GM23248 (cell line): ENCODE results near the gene KIF3B. TPM values are rescaled to one million over a fixed set of nuclear protein-coding genes. Genes with fewer than 3 reads are reported as not detected.
"Not testable (repeated sequence)": the region's sequence is repeated elsewhere in the genome, so short reads cannot be mapped to it uniquely, and the experiment has no call there.

ENCODE experiments used
- DNase-seq: peaks from one replicate; pipeline ENCODE4 v3.0.0-alpha.2; 2015
- H2AFZ ChIP-seq: fragments of 200-600 bp; sonication (generic); 2 replicates; pipeline ENCODE4 v1.6.1; 2016; ENCODE audit warnings: antibody characterized with exemption
- H3F3A ChIP-seq: fragments of 200-600 bp; sonication (generic); 2 replicates; pipeline ENCODE4 v1.6.1; 2016; ENCODE audit warnings: mild to moderate bottlenecking, antibody characterized with exemption, mixed run types; ENCODE audit not compliant: insufficient read depth
- H3K27ac ChIP-seq: fragments of 200-600 bp; sonication (generic); 2 replicates; pipeline ENCODE4 v1.5.1; 2016; ENCODE audit warnings: mild to moderate bottlenecking
- H3K27me3 ChIP-seq: fragments of 200-600 bp; sonication (generic); replicated peaks from 2 replicates; pipeline ENCODE4 v1.6.1; 2016; ENCODE audit warnings: mild to moderate bottlenecking; ENCODE audit not compliant: insufficient read depth
- H3K36me3 ChIP-seq: fragments of 200-600 bp; sonication (generic); 2 replicates; pipeline ENCODE4 v1.6.1; 2016; ENCODE audit warnings: low read depth, mild to moderate bottlenecking
- H3K4me1 ChIP-seq: fragments of 200-600 bp; sonication (generic); 2 replicates; pipeline ENCODE4 v1.6.1; 2016; ENCODE audit warnings: mild to moderate bottlenecking; ENCODE audit not compliant: insufficient read depth
- H3K4me2 ChIP-seq: fragments of 200-600 bp; sonication (generic); one replicate; pipeline ENCODE4 v1.6.1; 2016; ENCODE audit warnings: mild to moderate bottlenecking; ENCODE audit not compliant: unreplicated experiment
- H3K4me3 ChIP-seq: fragments of 200-600 bp; sonication (generic); 2 replicates; pipeline ENCODE4 v1.5.1; 2016; ENCODE audit warnings: mild to moderate bottlenecking
- H3K79me2 ChIP-seq: fragments of 200-600 bp; sonication (generic); 2 replicates; pipeline ENCODE4 v1.6.1; 2016; ENCODE audit warnings: mild to moderate bottlenecking; ENCODE audit not compliant: insufficient read depth
- H3K9ac ChIP-seq: fragments of 200-600 bp; sonication (generic); 2 replicates; pipeline ENCODE4 v1.6.1; 2016; ENCODE audit warnings: mild to moderate bottlenecking
- H3K9me2 ChIP-seq: fragments of 200-600 bp; sonication (generic); 2 replicates; pipeline ENCODE4 v1.6.1; 2016; ENCODE audit warnings: mixed run types, mild to moderate bottlenecking, moderate library complexity; ENCODE audit not compliant: insufficient read depth
- H3K9me3 ChIP-seq: fragments of 200-600 bp; sonication (generic); one replicate; pipeline ENCODE4 v1.6.1; 2017; ENCODE audit warnings: low read depth
- H4K20me1 ChIP-seq: fragments of 200-600 bp; sonication (generic); 2 replicates; pipeline ENCODE4 v1.6.0; 2016; ENCODE audit not compliant: insufficient read depth
- EZH2 ChIP-seq: fragments of 200-600 bp; sonication (generic); IDR thresholded peaks from 2 replicates; pipeline ENCODE4 v1.6.1; 2018; ENCODE audit warnings: antibody characterized with exemption, mild to moderate bottlenecking; ENCODE audit not compliant: insufficient read depth, poor library complexity, severe bottlenecking
- EZH2phosphoT487 ChIP-seq: fragments of 200-600 bp; sonication (generic); IDR thresholded peaks from 2 replicates; pipeline ENCODE4 v1.6.1; 2018; ENCODE audit warnings: antibody characterized with exemption, moderate library complexity, mild to moderate bottlenecking, low read depth; ENCODE audit not compliant: insufficient read depth
- WGBS, 2 experiments: methylation state at CpG; one replicate each; pipeline ENCODE4 v1.1.6; 2015 to 2017; ENCODE audit warnings: low lambda C conversion rate in 2 of 2, low coverage in 1 of 2; ENCODE audit errors: missing lambda C conversion rate in 2 of 2; 5-methylcytosine and 5-hydroxymethylcytosine counted together
- in situ Hi-C: fragments of 300-500 bp; cut with MboI; formaldehyde crosslinking; loops from 2 replicates; pipeline ENCODE4 v1.15.0; 2020
- polyA plus RNA-seq: library from polyadenylated mRNA; unstranded; fragments of >200 nt; fragmentation: Nextera tagmentation; extraction: Ambion mirVana; gene quantifications from 2 replicates; pipeline ENCODE4 v1.2.1, GENCODE V29; 2016
- total RNA-seq: library from RNA; depleted of rRNA; stranded (reverse); fragments of >200 nt; shearing (Covaris generic); gene quantifications from 2 replicates; pipeline ENCODE4 v1.2.3, GENCODE V29; 2014

Gene KIF3B
- total and polyA plus RNA-seq, 2 experiments from 2014 or later, result 8.8 to 28.3 TPM

GRCh38 chr20:32370897-32371296 is 93.4 kb downstream of the KIF3B start:
- H3K9ac ChIP-seq, result no peak overlapping the region
- peaks cover 22% of the 10 kb centered on the region for H3K36me3 ChIP-seq
- TF ChIP-seq EZH2 (no peak), EZH2phosphoT487 (no peak)
- in situ Hi-C loops, result no loop called here
- H3K9me3 ChIP-seq, result no peaks in the 10 kb centered on the region
- H4K20me1 ChIP-seq, result peaks cover 22% of the 10 kb centered on the region; the same call in 1 of the 2 replicates
- H3K4me2 ChIP-seq, result no peak overlapping the region
- H2AFZ ChIP-seq, result no peak overlapping the region
- H3K79me2 ChIP-seq, result peaks cover 100% of the 10 kb centered on the region
- no peak overlapping the region for H3K4me3 ChIP-seq
- no peak overlapping the region for H3K27ac ChIP-seq
- peaks cover 12% of the 10 kb centered on the region for H3K4me1 ChIP-seq
- DNase-seq, result no peak
- peaks cover 19% of the 10 kb centered on the region for H3F3A ChIP-seq
- H3K27me3 ChIP-seq, result no peaks in the 10 kb centered on the region
- WGBS, 2 experiments, result 98 to 100% methylated on average over 1 to 2 of the region's 2 CpGs
- no peaks in the 10 kb centered on the region for H3K9me2 ChIP-seq

DNA sequence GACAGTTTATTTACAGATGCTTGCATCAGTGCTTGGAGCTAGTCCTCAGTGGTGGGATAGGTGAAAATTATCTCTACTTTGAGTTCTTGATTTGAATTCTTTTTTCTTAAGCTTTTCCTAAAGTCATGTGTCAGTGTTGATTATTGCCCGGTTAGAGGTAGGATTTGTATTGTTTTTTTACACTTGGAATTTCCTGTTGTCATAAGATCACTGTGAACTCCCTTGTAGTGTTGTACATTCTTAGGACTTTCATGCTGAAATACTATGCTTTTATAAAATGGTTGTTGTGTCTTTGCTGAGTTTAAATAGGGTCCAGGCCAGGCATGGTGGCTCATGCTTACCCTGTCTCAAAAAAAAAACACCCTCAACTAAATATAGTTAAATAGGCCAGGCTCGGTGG is 101.0 kb downstream of the KIF3B start:
- Histone ChIP-seq H3K9ac (no peak overlapping the region), H3K4me2 (no peak overlapping the region), H3K9me3 (no peaks in the 10 kb centered on the region), H3K4me1 (no peaks in the 10 kb centered on the region), H4K20me1 (no peaks in the 10 kb centered on the region), H3K27me3 (no peaks in the 10 kb centered on the region), H3K9me2 (no peaks in the 10 kb centered on the region), H3K27ac (no peak overlapping the region), H3F3A (no peaks in the 10 kb centered on the region), H3K4me3 (no peak overlapping the region), H2AFZ (no peak overlapping the region), H3K79me2 (peaks cover 97% of the 10 kb centered on the region), H3K36me3 (peaks cover 7% of the 10 kb centered on the region)
- no peak for DNase-seq
- WGBS, 2 experiments, result 95 to 98% methylated on average over 2 of the region's 2 CpGs
- no peak for TF ChIP-seq EZH2
- no peak for TF ChIP-seq EZH2phosphoT487
- in situ Hi-C loops, result no loop called here

- H2AFZ ChIP-seq, in situ Hi-C loops, H3F3A ChIP-seq, H3K9me3 ChIP-seq, H3K4me3 ChIP-seq, H4K20me1 ChIP-seq, H3K4me2 ChIP-seq, H3K4me1 ChIP-seq, H3K9ac ChIP-seq, H3K27me3 ChIP-seq, H3K9me2 ChIP-seq, H3K27ac ChIP-seq, DNase-seq, H3K36me3 ChIP-seq: not testable (repeated sequence)
- peaks cover 97% of the 10 kb centered on the region for H3K79me2 ChIP-seq
- 87 to 88% methylated on average over 9 of the region's 9 CpGs for WGBS, 2 experiments
Observed at GRCh38 chr20:32380037-32380436, 102.6 kb downstream of the KIF3B start.

- 97 to 100% methylated on average over 3 of the region's 3 CpGs for WGBS, 2 experiments
- H4K20me1 ChIP-seq, result peaks cover 4% of the 10 kb centered on the region; the same call in 1 of the 2 replicates
- H3K27ac ChIP-seq, result no peak overlapping the region
- peaks cover 13% of the 10 kb centered on the region for H3F3A ChIP-seq
- H2AFZ ChIP-seq, result no peak overlapping the region
- no peaks in the 10 kb centered on the region for H3K9me3 ChIP-seq
- no peaks in the 10 kb centered on the region for H3K27me3 ChIP-seq
- no peak overlapping the region for H3K4me3 ChIP-seq
- H3K9ac ChIP-seq, result no peak overlapping the region
- no peak overlapping the region for H3K4me2 ChIP-seq
- no peaks in the 10 kb centered on the region for H3K9me2 ChIP-seq
- H3K4me1 ChIP-seq, result peaks cover 13% of the 10 kb centered on the region
- H3K79me2 ChIP-seq, result peaks cover 97% of the 10 kb centered on the region
- TF ChIP-seq EZH2phosphoT487 (no peak), EZH2 (no peak)
- in situ Hi-C loops, result no loop called here
- H3K36me3 ChIP-seq, result peaks cover 2% of the 10 kb centered on the region; the same call in 1 of the 2 replicates
- DNase-seq, result no peak
Observed at GRCh38 chr20:32380745-32381144, 103.3 kb downstream of the KIF3B start.
